HEK293 (cell line): ENCODE results near the gene SPNS1.

Experiments used
- CTCF ChIA-PET: fragments of 350-600 bp; formaldehyde crosslinking; extraction: SDS; loops from one replicate; lab custom pipeline; 2021; ENCODE audit warnings: antibody characterized with exemption; lab: Yijun Ruan, JAX
- POLR2A ChIA-PET: fragments of 300-600 bp; formaldehyde crosslinking; extraction: SDS; loops from one replicate; lab custom pipeline; 2020; ENCODE audit warnings: antibody characterized with exemption, inconsistent platforms; lab: Yijun Ruan, JAX
- H3K27ac ChIP-seq: fragments of 200-500 bp; sonication (Bioruptor generic); 2 replicates; pipeline ENCODE4 v1.5.1; 2014; ENCODE audit warnings: low read depth, low read length, control low read depth, inconsistent platforms; ENCODE audit errors: extremely low read depth
- H3K36me3 ChIP-seq, 2 experiments: fragments of 200-500 bp in 1 of 2; sonication (Bioruptor generic) in 1 of 2; 1 replicate in 1 of 2; 2 replicates in 1 of 2; pipeline ENCODE4 v1.5.1; 2014 to 2017; ENCODE audit warnings: inconsistent platforms in 2 of 2, low read length in 2 of 2; ENCODE audit not compliant: control insufficient read depth in 2 of 2, insufficient read depth in 1 of 2
- H3K4me1 ChIP-seq: fragments of 200-500 bp; sonication (Bioruptor generic); 2 replicates; pipeline ENCODE4 v1.5.1; 2014; ENCODE audit warnings: mild to moderate bottlenecking, low read length, inconsistent platforms; ENCODE audit not compliant: control insufficient read depth, insufficient read depth
- H3K4me3 ChIP-seq: 2 replicates; pipeline ENCODE4 v1.5.1; 2011; ENCODE audit warnings: low read depth, mild to moderate bottlenecking, control low read depth, low read length, moderate library complexity
- H3K9me3 ChIP-seq: fragments of 200-500 bp; sonication (Bioruptor generic); 2 replicates; pipeline ENCODE4 v1.5.1; 2014; ENCODE audit warnings: low read depth, low read length, inconsistent platforms; ENCODE audit not compliant: control insufficient read depth, insufficient read depth
- KLF17 ChIP-seq: fragments of 450-650 bp; formaldehyde crosslinking; IDR thresholded peaks from 2 replicates; pipeline ENCODE4 v1.5.1; 2016; ENCODE audit warnings: missing biosample characterization, missing genetic modification characterization
- SALL2 ChIP-seq: fragments of 450-650 bp; formaldehyde crosslinking; IDR thresholded peaks from 2 replicates; pipeline ENCODE4 v1.5.0; 2017; ENCODE audit warnings: missing biosample characterization, mild to moderate bottlenecking, missing genetic modification characterization, borderline replicate concordance
- SCRT2 ChIP-seq: fragments of 450-650 bp; formaldehyde crosslinking; IDR thresholded peaks from 2 replicates; pipeline ENCODE4 v1.5.1; 2016; ENCODE audit warnings: missing biosample characterization, missing genetic modification characterization
- SETDB1 ChIP-seq: IDR thresholded peaks from one replicate; pipeline ENCODE4 v1.6.1; 2017; ENCODE audit warnings: mild to moderate bottlenecking, low read length, moderate library complexity, mixed read lengths; ENCODE audit not compliant: insufficient read length
- ZFP37 ChIP-seq: fragments of 450-650 bp; formaldehyde crosslinking; IDR thresholded peaks from 2 replicates; pipeline ENCODE4 v1.5.1; 2016; ENCODE audit warnings: missing biosample characterization, missing genetic modification characterization
- ZNF239 ChIP-seq: fragments of 450-650 bp; formaldehyde crosslinking; IDR thresholded peaks from 2 replicates; pipeline ENCODE4 v1.5.1; 2016; ENCODE audit warnings: missing biosample characterization, missing genetic modification characterization
- ZNF292 ChIP-seq: fragments of 450-650 bp; formaldehyde crosslinking; IDR thresholded peaks from 2 replicates; pipeline ENCODE4 v1.5.1; 2016; ENCODE audit warnings: low read depth, missing biosample characterization, missing genetic modification characterization, borderline replicate concordance
- ZNF350 ChIP-seq: fragments of 450-650 bp; formaldehyde crosslinking; IDR thresholded peaks from 2 replicates; pipeline ENCODE4 v1.5.0; 2017; ENCODE audit warnings: missing biosample characterization, mild to moderate bottlenecking, missing genetic modification characterization
- ZNF37A ChIP-seq: fragments of 450-650 bp; IDR thresholded peaks from 2 replicates; pipeline ENCODE4 v1.5.1; 2018; ENCODE audit warnings: missing biosample characterization, missing genetic modification characterization
- ZNF416 ChIP-seq: fragments of 450-650 bp; formaldehyde crosslinking; IDR thresholded peaks from 2 replicates; pipeline ENCODE4 v1.5.1; 2016; ENCODE audit warnings: missing biosample characterization, missing genetic modification characterization
- ZNF626 ChIP-seq: fragments of 450-650 bp; sonication (Bioruptor Pico); formaldehyde crosslinking; IDR thresholded peaks from 2 replicates; pipeline ENCODE4 v1.5.1; 2018; ENCODE audit warnings: missing biosample characterization, missing genetic modification characterization, inconsistent platforms
- ZNF645 ChIP-seq: fragments of 450-650 bp; formaldehyde crosslinking; IDR thresholded peaks from 2 replicates; pipeline ENCODE4; 2016; ENCODE audit warnings: missing biosample characterization, missing genetic modification characterization
- ZNF660 ChIP-seq: fragments of 450-650 bp; IDR thresholded peaks from 2 replicates; pipeline ENCODE4 v1.5.1; 2018; ENCODE audit warnings: missing biosample characterization, mild to moderate bottlenecking, missing genetic modification characterization
- ZNF670 ChIP-seq: fragments of 450-650 bp; formaldehyde crosslinking; IDR thresholded peaks from 2 replicates; pipeline ENCODE4 v1.5.1; 2016; ENCODE audit warnings: missing biosample characterization, missing genetic modification characterization, low read depth
- ZNF843 ChIP-seq: fragments of 450-650 bp; formaldehyde crosslinking; IDR thresholded peaks from 2 replicates; pipeline ENCODE4 v1.5.1; 2016; ENCODE audit warnings: missing biosample characterization, missing genetic modification characterization
- TF ChIP-seq, protein P1 (sequence below): fragments of 450-650 bp; formaldehyde crosslinking; IDR thresholded peaks from 2 replicates; pipeline ENCODE4 v1.5.1; 2016; ENCODE audit warnings: missing biosample characterization, missing genetic modification characterization
- TF ChIP-seq, protein P2 (sequence below): fragments of 450-650 bp; formaldehyde crosslinking; IDR thresholded peaks from 2 replicates; pipeline ENCODE4 v1.5.1; 2016; ENCODE audit warnings: missing biosample characterization, missing genetic modification characterization
- TF ChIP-seq, protein P3 (sequence below): fragments of 450-650 bp; formaldehyde crosslinking; IDR thresholded peaks from 2 replicates; pipeline ENCODE4 v1.5.1; 2016; ENCODE audit warnings: missing biosample characterization, missing genetic modification characterization, borderline replicate concordance

Gene SPNS1

GRCh38 chr16:29030086-29030840, 55.7 kb downstream of the SPNS1 start:
- H3K9me3 ChIP-seq, result no peaks in the 10 kb centered on the region
- CTCF ChIA-PET, result no interaction called here
- TF ChIP-seq ZNF37A (tag by site-specific recombination) (no peak), ZNF626 (tag by site-specific recombination) (no peak), SCRT2 (tag by site-specific recombination) (no peak), ZFP37 (tag by site-specific recombination) (no peak), SETDB1 (no peak), ZNF660 (tag by site-specific recombination) (no peak), ZNF843 (tag by site-specific recombination) (no peak), KLF17 (tag by site-specific recombination) (no peak), ZNF292 (tag by site-specific recombination) (no peak), ZNF350 (tag by site-specific recombination) (no peak), SALL2 (tag by site-specific recombination) (no peak), ZNF416 (tag by site-specific recombination) (no peak), ZNF645 (no peak), ZNF239 (no peak), ZNF670 (tag by site-specific recombination) (no peak)
- TF ChIP-seq, protein P1, sequence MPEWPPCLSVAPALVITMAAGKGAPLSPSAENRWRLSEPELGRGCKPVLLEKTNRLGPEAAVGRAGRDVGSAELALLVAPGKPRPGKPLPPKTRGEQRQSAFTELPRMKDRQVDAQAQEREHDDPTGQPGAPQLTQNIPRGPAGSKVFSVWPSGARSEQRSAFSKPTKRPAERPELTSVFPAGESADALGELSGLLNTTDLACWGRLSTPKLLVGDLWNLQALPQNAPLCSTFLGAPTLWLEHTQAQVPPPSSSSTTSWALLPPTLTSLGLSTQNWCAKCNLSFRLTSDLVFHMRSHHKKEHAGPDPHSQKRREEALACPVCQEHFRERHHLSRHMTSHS (tag by site-specific recombination), result no peak
- TF ChIP-seq, protein P2, sequence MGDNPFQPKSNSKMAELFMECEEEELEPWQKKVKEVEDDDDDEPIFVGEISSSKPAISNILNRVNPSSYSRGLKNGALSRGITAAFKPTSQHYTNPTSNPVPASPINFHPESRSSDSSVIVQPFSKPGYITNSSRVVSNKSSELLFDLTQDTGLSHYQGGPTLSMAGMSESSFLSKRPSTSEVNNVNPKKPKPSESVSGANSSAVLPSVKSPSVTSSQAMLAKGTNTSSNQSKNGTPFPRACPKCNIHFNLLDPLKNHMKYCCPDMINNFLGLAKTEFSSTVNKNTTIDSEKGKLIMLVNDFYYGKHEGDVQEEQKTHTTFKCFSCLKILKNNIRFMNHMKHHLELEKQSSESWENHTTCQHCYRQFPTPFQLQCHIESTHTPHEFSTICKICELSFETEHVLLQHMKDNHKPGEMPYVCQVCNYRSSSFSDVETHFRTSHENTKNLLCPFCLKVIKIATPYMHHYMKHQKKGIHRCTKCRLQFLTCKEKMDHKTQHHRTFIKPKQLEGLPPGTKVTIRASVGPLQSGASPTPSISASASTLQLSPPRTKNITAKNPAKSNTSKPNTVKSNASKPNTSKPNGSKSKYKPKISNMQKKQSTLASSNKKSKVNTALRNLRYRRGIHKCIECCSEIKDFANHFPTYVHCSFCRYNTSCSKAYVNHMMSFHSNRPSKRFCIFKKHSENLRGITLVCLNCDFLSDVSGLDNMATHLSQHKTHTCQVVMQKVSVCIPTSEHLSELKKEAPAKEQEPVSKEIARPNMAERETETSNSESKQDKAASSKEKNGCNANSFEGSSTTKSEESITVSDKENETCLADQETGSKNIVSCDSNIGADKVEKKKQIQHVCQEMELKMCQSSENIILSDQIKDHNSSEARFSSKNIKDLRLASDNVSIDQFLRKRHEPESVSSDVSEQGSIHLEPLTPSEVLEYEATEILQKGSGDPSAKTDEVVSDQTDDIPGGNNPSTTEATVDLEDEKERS (tag by site-specific recombination), result no peak
- TF ChIP-seq, protein P3, sequence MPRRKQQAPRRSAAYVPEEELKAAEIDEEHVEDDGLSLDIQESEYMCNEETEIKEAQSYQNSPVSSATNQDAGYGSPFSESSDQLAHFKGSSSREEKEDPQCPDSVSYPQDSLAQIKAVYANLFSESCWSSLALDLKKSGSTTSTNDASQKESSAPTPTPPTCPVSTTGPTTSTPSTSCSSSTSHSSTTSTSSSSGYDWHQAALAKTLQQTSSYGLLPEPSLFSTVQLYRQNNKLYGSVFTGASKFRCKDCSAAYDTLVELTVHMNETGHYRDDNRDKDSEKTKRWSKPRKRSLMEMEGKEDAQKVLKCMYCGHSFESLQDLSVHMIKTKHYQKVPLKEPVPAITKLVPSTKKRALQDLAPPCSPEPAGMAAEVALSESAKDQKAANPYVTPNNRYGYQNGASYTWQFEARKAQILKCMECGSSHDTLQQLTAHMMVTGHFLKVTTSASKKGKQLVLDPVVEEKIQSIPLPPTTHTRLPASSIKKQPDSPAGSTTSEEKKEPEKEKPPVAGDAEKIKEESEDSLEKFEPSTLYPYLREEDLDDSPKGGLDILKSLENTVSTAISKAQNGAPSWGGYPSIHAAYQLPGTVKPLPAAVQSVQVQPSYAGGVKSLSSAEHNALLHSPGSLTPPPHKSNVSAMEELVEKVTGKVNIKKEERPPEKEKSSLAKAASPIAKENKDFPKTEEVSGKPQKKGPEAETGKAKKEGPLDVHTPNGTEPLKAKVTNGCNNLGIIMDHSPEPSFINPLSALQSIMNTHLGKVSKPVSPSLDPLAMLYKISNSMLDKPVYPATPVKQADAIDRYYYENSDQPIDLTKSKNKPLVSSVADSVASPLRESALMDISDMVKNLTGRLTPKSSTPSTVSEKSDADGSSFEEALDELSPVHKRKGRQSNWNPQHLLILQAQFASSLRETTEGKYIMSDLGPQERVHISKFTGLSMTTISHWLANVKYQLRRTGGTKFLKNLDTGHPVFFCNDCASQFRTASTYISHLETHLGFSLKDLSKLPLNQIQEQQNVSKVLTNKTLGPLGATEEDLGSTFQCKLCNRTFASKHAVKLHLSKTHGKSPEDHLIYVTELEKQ (tag by site-specific recombination), result no peak
- TF ChIP-seq, all 188 proteins: peak for 0
- Histone ChIP-seq H3K4me1 (no peaks in the 10 kb centered on the region), H3K36me3 (no peaks in the 10 kb centered on the region), H3K27ac (no peak overlapping the region), H3K4me3 (no peak overlapping the region)
- POLR2A ChIA-PET, result no interaction called here
